Measurements from ENCODE around the gene SMLR1. TPM values are rescaled to one million over a fixed set of nuclear protein-coding genes. Genes with fewer than 3 reads are reported as not detected.

The SMLR1 gene
- total RNA-seq, 1 experiment from 2014 or later: not detected

DNA sequence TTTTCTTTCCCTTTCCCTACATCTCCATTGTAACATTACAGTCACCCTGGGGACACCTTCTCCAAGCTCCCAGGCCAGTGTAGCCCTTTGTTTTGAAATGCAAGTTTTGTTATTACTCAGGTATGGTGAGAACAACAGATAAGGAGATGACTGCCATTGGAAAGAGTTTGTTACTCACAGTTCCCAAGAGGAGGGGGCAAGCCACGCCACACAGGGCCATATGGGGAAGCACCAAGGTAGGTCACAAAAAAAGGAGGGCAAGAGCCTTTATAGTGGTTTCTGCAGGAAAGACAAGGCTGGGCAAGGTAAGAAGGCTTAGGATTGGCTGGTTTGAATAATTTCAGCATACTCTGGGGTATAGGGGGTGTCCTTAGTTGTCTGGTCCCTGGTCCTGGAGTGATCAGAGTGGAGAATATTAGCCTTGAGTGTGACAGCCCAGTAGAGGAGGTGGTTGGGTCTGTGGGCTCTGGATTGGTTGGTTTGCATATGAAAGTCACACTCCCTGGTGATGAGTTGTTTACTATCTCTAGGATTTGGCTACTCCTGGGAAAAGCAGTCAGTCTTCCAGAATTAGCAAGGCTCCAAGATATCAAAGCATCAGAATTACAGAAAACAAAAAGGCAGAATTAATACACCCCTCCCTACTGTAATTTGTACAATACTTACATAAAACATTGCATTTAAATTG, 33.1 kb upstream of the SMLR1 start:
- no TSS peak for BruUV-seq (replicated peaks)
- no peaks in the 10 kb centered on the region for H4K20me1 ChIP-seq (ENCODE audit: low read length)
- no peak overlapping the region for H3K4me2 ChIP-seq (ENCODE audit: low read length)
- CTCF ChIA-PET: no interaction called here
- POLR2A ChIA-PET (ENCODE audit: unreplicated experiment): no interaction called here
- no peak for TF ChIP-seq EZH2 (IDR thresholded peaks at IDR 0.05; ENCODE audit: low read length, unreplicated experiment)
- TF ChIP-seq, protein P1, sequence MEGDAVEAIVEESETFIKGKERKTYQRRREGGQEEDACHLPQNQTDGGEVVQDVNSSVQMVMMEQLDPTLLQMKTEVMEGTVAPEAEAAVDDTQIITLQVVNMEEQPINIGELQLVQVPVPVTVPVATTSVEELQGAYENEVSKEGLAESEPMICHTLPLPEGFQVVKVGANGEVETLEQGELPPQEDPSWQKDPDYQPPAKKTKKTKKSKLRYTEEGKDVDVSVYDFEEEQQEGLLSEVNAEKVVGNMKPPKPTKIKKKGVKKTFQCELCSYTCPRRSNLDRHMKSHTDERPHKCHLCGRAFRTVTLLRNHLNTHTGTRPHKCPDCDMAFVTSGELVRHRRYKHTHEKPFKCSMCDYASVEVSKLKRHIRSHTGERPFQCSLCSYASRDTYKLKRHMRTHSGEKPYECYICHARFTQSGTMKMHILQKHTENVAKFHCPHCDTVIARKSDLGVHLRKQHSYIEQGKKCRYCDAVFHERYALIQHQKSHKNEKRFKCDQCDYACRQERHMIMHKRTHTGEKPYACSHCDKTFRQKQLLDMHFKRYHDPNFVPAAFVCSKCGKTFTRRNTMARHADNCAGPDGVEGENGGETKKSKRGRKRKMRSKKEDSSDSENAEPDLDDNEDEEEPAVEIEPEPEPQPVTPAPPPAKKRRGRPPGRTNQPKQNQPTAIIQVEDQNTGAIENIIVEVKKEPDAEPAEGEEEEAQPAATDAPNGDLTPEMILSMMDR (conservative IDR thresholded peaks at IDR 0.05; ENCODE audit: low read depth, low read length): no peak
- TF ChIP-seq EZH2phosphoT487 (IDR thresholded peaks at IDR 0.05; ENCODE audit: borderline replicate concordance, low read length): no peak
- DNase-seq (no peak), ATAC-seq (no peak)
- H3K27ac ChIP-seq (ENCODE audit: low read length): no peak overlapping the region
- no peak overlapping the region for H3K4me3 ChIP-seq (ENCODE audit: low read length)
- no peaks in the 10 kb centered on the region for H3K4me1 ChIP-seq (ENCODE audit: insufficient read depth, low read length)
- no peaks in the 10 kb centered on the region for H3K27me3 ChIP-seq (ENCODE audit: low read length)
- no peak overlapping the region for H3K9ac ChIP-seq (ENCODE audit: low read length)
- intact Hi-C loops (cut with micrococcal nuclease): no loop called here
- H3K9me3 ChIP-seq (ENCODE audit: low read length): no peaks in the 10 kb centered on the region
- H2AFZ ChIP-seq (ENCODE audit: low read length): no peak overlapping the region
- no peaks in the 10 kb centered on the region for H3F3A ChIP-seq (ENCODE audit: low read length, unreplicated experiment)
- H3K36me3 ChIP-seq (ENCODE audit: low read depth, low read length): no peaks in the 10 kb centered on the region
- no peaks in the 10 kb centered on the region for H3K79me2 ChIP-seq (ENCODE audit: low read length)
- no peaks in the 10 kb centered on the region for H3K9me2 ChIP-seq (replicated peaks; ENCODE audit: low read length)

DNA sequence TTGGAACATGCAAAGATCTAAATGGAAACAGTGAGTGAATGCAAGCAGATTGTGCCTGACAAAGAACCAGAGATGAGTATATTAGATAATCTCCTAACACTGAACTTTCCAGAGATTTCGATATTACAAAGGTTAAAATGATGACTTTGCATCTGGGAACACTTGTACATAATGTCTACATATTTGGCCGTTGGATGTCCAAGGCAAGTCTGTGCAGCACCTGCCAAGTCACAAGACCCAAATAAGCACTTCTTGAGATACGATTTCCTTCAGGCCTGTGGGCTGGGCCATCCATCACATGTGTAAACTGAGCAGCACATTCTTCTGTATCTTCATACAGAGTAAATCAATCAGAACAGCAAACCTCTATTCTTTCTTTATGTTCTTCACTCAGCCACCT, 32.5 kb upstream of the SMLR1 start:
- no peak overlapping the region for H3K9ac ChIP-seq (ENCODE audit: low read length)
- H3K36me3 ChIP-seq (ENCODE audit: low read depth, low read length): no peaks in the 10 kb centered on the region
- H3K9me3 ChIP-seq (ENCODE audit: low read length): no peaks in the 10 kb centered on the region
- H3K27ac ChIP-seq (ENCODE audit: low read length): no peak overlapping the region
- no peaks in the 10 kb centered on the region for H3K4me1 ChIP-seq (ENCODE audit: insufficient read depth, low read length)
- CTCF ChIA-PET: no interaction called here
- no peaks in the 10 kb centered on the region for H3F3A ChIP-seq (ENCODE audit: low read length, unreplicated experiment)
- H2AFZ ChIP-seq (ENCODE audit: low read length): no peak overlapping the region
- no peaks in the 10 kb centered on the region for H3K27me3 ChIP-seq (ENCODE audit: low read length)
- no peaks in the 10 kb centered on the region for H4K20me1 ChIP-seq (ENCODE audit: low read length)
- H3K79me2 ChIP-seq (ENCODE audit: low read length): no peaks in the 10 kb centered on the region
- no peak overlapping the region for H3K4me2 ChIP-seq (ENCODE audit: low read length)
- POLR2A ChIA-PET (ENCODE audit: unreplicated experiment): no interaction called here
- BruUV-seq (replicated peaks): no TSS peak
- ATAC-seq (no peak), DNase-seq (no peak)
- TF ChIP-seq EZH2phosphoT487 (IDR thresholded peaks at IDR 0.05; ENCODE audit: borderline replicate concordance, low read length): no peak
- TF ChIP-seq, protein P1 (conservative IDR thresholded peaks at IDR 0.05; ENCODE audit: low read depth, low read length): no peak
- TF ChIP-seq EZH2 (IDR thresholded peaks at IDR 0.05; ENCODE audit: low read length, unreplicated experiment): no peak
- H3K4me3 ChIP-seq (ENCODE audit: low read length): no peak overlapping the region
- intact Hi-C loops (cut with micrococcal nuclease): no loop called here
- H3K9me2 ChIP-seq (replicated peaks; ENCODE audit: low read length): no peaks in the 10 kb centered on the region

DNA sequence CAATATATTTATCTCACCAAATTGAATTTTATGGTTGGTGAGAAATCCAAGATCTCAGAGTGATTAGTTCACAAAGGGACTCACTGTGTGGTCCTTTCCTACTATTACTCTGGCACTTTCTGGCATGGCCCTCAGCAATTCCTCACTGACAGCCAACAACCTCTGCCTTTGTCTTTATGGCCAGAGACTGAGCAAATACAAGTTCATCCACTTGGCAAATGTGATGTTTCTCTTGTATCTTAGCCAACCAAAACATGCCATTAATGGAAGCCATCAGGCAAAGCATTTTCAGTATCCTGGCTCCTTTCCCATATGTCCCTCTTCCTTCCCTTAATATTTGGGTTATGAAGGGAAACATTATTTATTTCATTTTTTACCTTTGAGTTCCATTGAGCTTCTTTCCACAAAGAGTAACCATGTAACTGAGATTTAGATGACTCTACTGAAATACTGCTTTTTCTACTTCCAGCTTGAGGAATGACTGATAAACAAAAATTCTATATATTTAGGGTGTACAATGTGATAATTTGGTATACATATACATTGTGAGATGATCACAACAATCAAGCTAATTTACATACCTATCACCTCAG, 30.8 kb upstream of the SMLR1 start:
- Histone ChIP-seq H3K27me3 (ENCODE audit: low read length) (no peaks in the 10 kb centered on the region), H3K4me3 (ENCODE audit: low read length) (no peak overlapping the region), H3K9me2 (replicated peaks; ENCODE audit: low read length) (no peaks in the 10 kb centered on the region), H4K20me1 (ENCODE audit: low read length) (no peaks in the 10 kb centered on the region), H3K4me1 (ENCODE audit: insufficient read depth, low read length) (no peaks in the 10 kb centered on the region), H3K27ac (ENCODE audit: low read length) (no peak overlapping the region), H3K9me3 (ENCODE audit: low read length) (no peaks in the 10 kb centered on the region), H2AFZ (ENCODE audit: low read length) (no peak overlapping the region), H3K4me2 (ENCODE audit: low read length) (no peak overlapping the region), H3F3A (ENCODE audit: low read length, unreplicated experiment) (no peaks in the 10 kb centered on the region), H3K79me2 (ENCODE audit: low read length) (no peaks in the 10 kb centered on the region), H3K36me3 (ENCODE audit: low read depth, low read length) (no peaks in the 10 kb centered on the region), H3K9ac (ENCODE audit: low read length) (no peak overlapping the region)
- TF ChIP-seq EZH2 (IDR thresholded peaks at IDR 0.05; ENCODE audit: low read length, unreplicated experiment) (no peak), EZH2phosphoT487 (IDR thresholded peaks at IDR 0.05; ENCODE audit: borderline replicate concordance, low read length) (no peak)
- TF ChIP-seq, protein P1 (conservative IDR thresholded peaks at IDR 0.05; ENCODE audit: low read depth, low read length): no peak
- ATAC-seq: peak; percentile 43; the same call in 1 of the 2 replicates
- no TSS peak for BruUV-seq (replicated peaks)
- CTCF ChIA-PET: no interaction called here
- peak; percentile 69 for DNase-seq
- POLR2A ChIA-PET (ENCODE audit: unreplicated experiment): no interaction called here
- intact Hi-C loops (cut with micrococcal nuclease): no loop called here

Measured in PC-3 (cell line).